H1 (cell line): ENCODE data around the gene DPH6. TPM values are rescaled to one million over a fixed set of nuclear protein-coding genes. Genes with fewer than 3 reads are reported as not detected.

Experiments
- CTCF ChIA-PET: fragments of 300-600 bp; sonication (Branson Sonifier 250); formaldehyde crosslinking; loops from one replicate; lab custom pipeline; 2021; ENCODE audit not compliant: partially characterized antibody; lab: Charles Lee
- POLR2A ChIA-PET: fragments of 300-600 bp; sonication (Branson Sonifier 250); formaldehyde crosslinking; loops from one replicate; lab custom pipeline; 2021; ENCODE audit warnings: inconsistent platforms; ENCODE audit not compliant: partially characterized antibody; lab: Charles Lee
- DNase-seq, 2 experiments: peaks; one replicate each; pipeline versions ENCODE4 v3.0.0 to v3.0.0-alpha.2; 2010 to 2022; ENCODE audit warnings: low spot score in 2 of 2, low read depth in 1 of 2, mixed read lengths in 1 of 2
- FAIRE-seq: peaks from 2 replicates; lab custom pipeline; 2011; peaks lifted over from hg19 to GRCh38; lab: Jason Lieb, UNC
- H2AFZ ChIP-seq: 2 replicates; pipeline ENCODE4 v1.8.1; 2012; ENCODE audit warnings: low read length, inconsistent platforms
- H2AK5ac ChIP-seq: 2 replicates; pipeline ENCODE4 v1.6.1; 2013; ENCODE audit warnings: low read depth, low read length
- H2BK120ac ChIP-seq: replicated peaks from 2 replicates; pipeline ENCODE3; 2013; ENCODE audit warnings: low read depth, low read length, inconsistent platforms
- H2BK12ac ChIP-seq: 2 replicates; pipeline ENCODE4 v1.6.1; 2013; ENCODE audit warnings: low read depth, low read length
- H2BK15ac ChIP-seq: 2 replicates; pipeline ENCODE4 v1.6.1; 2013; ENCODE audit warnings: low read length
- H2BK20ac ChIP-seq: 2 replicates; pipeline ENCODE4 v1.6.1; 2013; ENCODE audit warnings: low read length
- H2BK5ac ChIP-seq: 2 replicates; pipeline ENCODE4 v1.6.1; 2013; ENCODE audit warnings: low read depth, low read length
- H3K14ac ChIP-seq: 2 replicates; pipeline ENCODE4 v1.6.1; 2013; ENCODE audit warnings: inconsistent platforms; ENCODE audit not compliant: insufficient read length
- H3K18ac ChIP-seq: 2 replicates; pipeline ENCODE4 v1.6.1; 2013; ENCODE audit warnings: low read length; ENCODE audit errors: extremely low read depth
- H3K23ac ChIP-seq: 2 replicates; pipeline ENCODE4 v1.6.1; 2013; ENCODE audit warnings: inconsistent platforms; ENCODE audit not compliant: insufficient read length
- H3K23me2 ChIP-seq: 2 replicates; pipeline ENCODE4 v1.6.1; 2013; ENCODE audit warnings: low read depth, low read length
- H3K27ac ChIP-seq: 2 replicates; pipeline ENCODE4 v1.6.1; 2011; ENCODE audit warnings: low read depth, low read length, inconsistent platforms
- H3K27me3 ChIP-seq, 4 experiments: replicated peaks in 1 of 4; 1 replicate in 1 of 4; 2 replicates in 3 of 4; pipeline versions ENCODE4 v1.6.1 to v1.8.1; 2011 to 2013; ENCODE audit warnings: low read length in 3 of 4, mild to moderate bottlenecking in 3 of 4, inconsistent platforms in 2 of 4, mixed read lengths in 2 of 4, moderate library complexity in 1 of 4; ENCODE audit not compliant: control insufficient read depth in 3 of 4, insufficient read depth in 3 of 4; ENCODE audit errors: extremely low read depth in 1 of 4
- H3K36me3 ChIP-seq, 4 experiments: 2 replicates each; pipeline versions ENCODE4 v1.6.1 to v1.8.1; 2011 to 2013; ENCODE audit warnings: mild to moderate bottlenecking in 4 of 4, low read length in 3 of 4, moderate library complexity in 2 of 4, control low read depth in 1 of 4, inconsistent platforms in 1 of 4; ENCODE audit not compliant: insufficient read depth in 4 of 4, control insufficient read depth in 2 of 4
- H3K4ac ChIP-seq: replicated peaks from 2 replicates; pipeline ENCODE3; 2013; ENCODE audit warnings: low read length, low read depth, mixed read lengths, inconsistent platforms; ENCODE audit not compliant: insufficient read length
- H3K4me1 ChIP-seq, 4 experiments: replicated peaks in 1 of 4; 1 replicate in 1 of 4; 2 replicates in 3 of 4; pipeline versions ENCODE4 v1.6.1 to v1.8.1; 2011 to 2013; ENCODE audit warnings: low read length in 3 of 4, inconsistent platforms in 2 of 4, mixed read lengths in 1 of 4; ENCODE audit not compliant: insufficient read depth in 4 of 4, control insufficient read depth in 3 of 4
- H3K4me2 ChIP-seq, 2 experiments: 2 replicates each; pipeline versions ENCODE4 v1.6.1 to v1.8.1; 2011 to 2013; ENCODE audit warnings: low read depth in 2 of 2, low read length in 2 of 2, control low read depth in 1 of 2, inconsistent platforms in 1 of 2, mild to moderate bottlenecking in 1 of 2; ENCODE audit not compliant: insufficient read depth in 1 of 2
- H3K4me3 ChIP-seq, 4 experiments: fragments of 200-600, 300-600 bp in 1 of 4; sonication (generic), shearing (Covaris generic), sonication (Bioruptor Twin) in 1 of 4; 2 replicates each; pipeline versions ENCODE4 v1.5.1 to v1.8.1; 2011 to 2016; ENCODE audit warnings: low read length in 4 of 4, low read depth in 3 of 4, control low read depth in 2 of 4, inconsistent platforms in 2 of 4, mild to moderate bottlenecking in 2 of 4, mixed read lengths in 1 of 4, moderate library complexity in 1 of 4; ENCODE audit not compliant: insufficient read depth in 2 of 4; ENCODE audit errors: extremely low read depth in 1 of 4
- H3K56ac ChIP-seq: replicated peaks from 2 replicates; pipeline ENCODE3; 2013; ENCODE audit warnings: low read depth, mild to moderate bottlenecking, mixed read lengths, low read length, inconsistent platforms; ENCODE audit not compliant: insufficient read length
- H3K79me1 ChIP-seq: 2 replicates; pipeline ENCODE4 v1.6.1; 2013; ENCODE audit warnings: low read depth, low read length, control low read depth
- H3K79me2 ChIP-seq, 2 experiments: 2 replicates each; pipeline versions ENCODE4 v1.6.1 to v1.8.1; 2012 to 2013; ENCODE audit warnings: low read length in 2 of 2, mild to moderate bottlenecking in 2 of 2, inconsistent platforms in 1 of 2; ENCODE audit not compliant: insufficient read depth in 2 of 2, control insufficient read depth in 1 of 2
- H3K9ac ChIP-seq, 4 experiments: replicated peaks in 1 of 4; 1 replicate in 1 of 4; 2 replicates in 3 of 4; pipeline versions ENCODE4 v1.6.1 to v1.8.1; 2011 to 2013; ENCODE audit warnings: low read depth in 3 of 4, low read length in 3 of 4, control low read depth in 2 of 4, mild to moderate bottlenecking in 2 of 4, moderate library complexity in 2 of 4, inconsistent platforms in 1 of 4; ENCODE audit errors: extremely low read depth in 1 of 4
- H3K9me3 ChIP-seq, 2 experiments: 2 replicates each; pipeline versions ENCODE4 v1.6.1 to v1.8.1; 2012 to 2013; ENCODE audit warnings: mild to moderate bottlenecking in 2 of 2, moderate library complexity in 2 of 2, control low read depth in 1 of 2, inconsistent platforms in 1 of 2, low read depth in 1 of 2, low read length in 1 of 2, mixed read lengths in 1 of 2; ENCODE audit not compliant: insufficient read depth in 2 of 2
- H4K20me1 ChIP-seq, 2 experiments: replicated peaks in 1 of 2; 2 replicates each; pipeline versions ENCODE3 to v1.8.1; 2011 to 2013; ENCODE audit warnings: inconsistent platforms in 2 of 2, low read length in 2 of 2, mild to moderate bottlenecking in 1 of 2; ENCODE audit not compliant: insufficient read depth in 2 of 2, control insufficient read depth in 1 of 2
- H4K5ac ChIP-seq: 2 replicates; pipeline ENCODE4 v1.6.1; 2013; ENCODE audit warnings: low read length, low read depth, mixed read lengths, inconsistent platforms; ENCODE audit not compliant: insufficient read length
- H4K8ac ChIP-seq: 2 replicates; pipeline ENCODE4 v1.8.0; 2013; ENCODE audit warnings: mild to moderate bottlenecking, moderate library complexity, low read length, inconsistent platforms; ENCODE audit not compliant: insufficient read depth; ENCODE audit errors: extremely low read depth
- H4K91ac ChIP-seq: replicated peaks from 2 replicates; pipeline ENCODE3; 2013; ENCODE audit warnings: low read length, mixed read lengths, inconsistent platforms; ENCODE audit not compliant: insufficient read length
- HDAC2 ChIP-seq, 2 experiments: fragments of 300-600 bp in 1 of 2; sonication (generic) in 1 of 2; IDR thresholded peaks; 2 replicates each; pipeline ENCODE4 v1.6.1; 2011 to 2012; ENCODE audit warnings: low read depth in 2 of 2, low read length in 2 of 2, mild to moderate bottlenecking in 2 of 2, moderate library complexity in 2 of 2, borderline replicate concordance in 1 of 2, inconsistent platforms in 1 of 2
- KDM5A ChIP-seq: fragments of 200-600 bp; IDR thresholded peaks from 2 replicates; pipeline ENCODE4 v1.7.1; 2012; ENCODE audit warnings: mild to moderate bottlenecking, low read length, inconsistent platforms, mixed read lengths
- WGBS, 2 experiments: shearing (Covaris generic) in 1 of 2; methylation state at CpG; one replicate each; pipeline versions ENCODE4 v1.1.6 to v1.1.7; 2013 to 2015; ENCODE audit warnings: low lambda C conversion rate in 2 of 2, mixed read lengths in 2 of 2, inconsistent platforms in 1 of 2, low coverage in 1 of 2, missing lambda C conversion rate in 1 of 2; ENCODE audit not compliant: insufficient replicate concordance in 2 of 2, insufficient coverage in 1 of 2, insufficient read length in 1 of 2; ENCODE audit errors: extremely low coverage in 1 of 2, missing lambda C conversion rate in 1 of 2; 5-methylcytosine and 5-hydroxymethylcytosine counted together
- polyA plus RNA-seq, 7 experiments: library from polyadenylated mRNA; depleted of rRNA in 3 of 7; stranded (reverse) in 5 of 7; unstranded in 2 of 7; fragments of >200 nt in 5 of 7; fragments of 200-250 nt in 2 of 7; gene quantifications; 1 replicate in 5 of 7; 2 replicates in 1 of 7; 4 replicates in 1 of 7; pipeline versions ENCODE4 v1.2.1 to v1.2.3, GENCODE V29; 2011 to 2013; ENCODE audit warnings: missing spikeins in 2 of 7, mixed read lengths in 2 of 7
- total RNA-seq: library from RNA; stranded (reverse); fragmentation: NEBNext Ultra II Directional; extraction: Animal tissue kit (Norgen Biotek cat#: 25700); gene quantifications from 2 replicates; pipeline ENCODE4 v1.2.1, GENCODE V29; 2021

The DPH6 gene
- total and polyA plus RNA-seq, 2 of the 8 experiments (the other 6 are each of a cell fraction or from before 2014, with no cell fraction given), result 21.6 to 30.5 TPM

DNA sequence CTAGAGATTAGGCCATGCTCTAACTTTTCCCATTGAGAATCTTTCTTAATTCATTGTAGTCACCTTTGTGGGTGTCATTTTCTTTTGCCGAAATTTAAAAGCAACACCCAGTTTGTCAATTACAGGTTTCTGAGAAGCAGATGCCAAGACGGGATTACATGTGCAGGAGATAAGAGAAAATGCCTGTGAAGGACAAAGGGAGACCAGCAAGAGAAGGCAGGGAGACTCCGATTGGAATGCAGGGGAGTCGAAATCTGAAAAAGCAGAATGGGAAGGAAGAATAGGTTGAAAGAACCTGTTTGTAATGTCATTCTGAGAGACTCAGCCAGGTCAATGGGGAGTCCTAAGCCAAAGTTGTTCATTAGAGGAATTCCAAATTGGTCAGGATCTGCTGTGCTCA is 3.6 kb upstream of the DPH6 start:
- peak overlapping the region; percentile 37 to 96; a peak in 3 of 4 replicates for H3K4me2 ChIP-seq
- WGBS, 2 experiments, result 44% methylated on average over 4 of the region's 4 CpGs; no CpG with 5 or more reads in 1 of the 2 experiments
- no peaks in the 10 kb centered on the region for H3K36me3 ChIP-seq
- 0 out of 2 replicates have a peak overlapping the region, but pooled peaks have one; percentile 11 for H2BK20ac ChIP-seq
- H3K9ac ChIP-seq, result no peak overlapping the region
- 0 out of 2 replicates have a peak overlapping the region, but pooled peaks have one; percentile 29 for H2AK5ac ChIP-seq
- peaks cover 3 to 31% (median 25%) of the 10 kb centered on the region in 4 experiments; a peak in 6 of 7 replicates for H3K4me1 ChIP-seq
- no peak for TF ChIP-seq KDM5A
- TF ChIP-seq HDAC2 (IDR thresholded peaks at IDR 0.05; ENCODE audit: borderline replicate concordance in 1 of 2, low read depth in 2 of 2, low read length in 2 of 2), result 0 out of 4 replicates have a peak, but pooled peaks of 1 of the 2 experiments have one; percentile 45
- no peak overlapping the region for H4K91ac ChIP-seq
- H3K18ac ChIP-seq, result 0 out of 2 replicates have a peak overlapping the region, but pooled peaks have one; percentile 26
- no peaks in the 10 kb centered on the region for H4K20me1 ChIP-seq
- H3K79me1 ChIP-seq, result no peaks in the 10 kb centered on the region
- H3K27ac ChIP-seq, result peak overlapping the region; percentile 60
- H2BK12ac ChIP-seq, result peak overlapping the region; percentile 41
- H3K23ac ChIP-seq, result no peak overlapping the region
- POLR2A ChIA-PET, result interaction anchor here (1.9 kb wide), 1 partner anchor 38 kb away, joined by 3 read pairs; no protein-coding TSS in a partner anchor
- H3K27me3 ChIP-seq, result no peaks in the 10 kb centered on the region
- no peak overlapping the region for H3K4ac ChIP-seq
- no peaks in the 10 kb centered on the region for H3K9me3 ChIP-seq
- H3K79me2 ChIP-seq, result 0 out of 4 replicates have a peak, but pooled peaks cover 0 to 4% of the 10 kb centered on the region in 2 experiments
- no peak overlapping the region for H2AFZ ChIP-seq
- no peak overlapping the region for H2BK15ac ChIP-seq
- no peak overlapping the region for H3K14ac ChIP-seq
- H2BK120ac ChIP-seq, result no peak overlapping the region
- H3K4me3 ChIP-seq, result peak overlapping the region in 1 of 4 experiments; percentile 70; a peak in 1 of 8 replicates
- H4K8ac ChIP-seq, result no peak overlapping the region
- no peak overlapping the region for H3K56ac ChIP-seq
- FAIRE-seq (peak; percentile 77), DNase-seq (no peak)
- CTCF ChIA-PET, result no interaction called here
- H3K23me2 ChIP-seq, result peaks cover 14% of the 10 kb centered on the region
- H4K5ac ChIP-seq, result peak overlapping the region; percentile 84
- peak overlapping the region; percentile 8; the same call in 1 of the 2 replicates for H2BK5ac ChIP-seq
